Neural cell (in vitro differentiated cells): ENCODE data around the gene FOXF2. TPM values are rescaled to one million over a fixed set of nuclear protein-coding genes. Genes with fewer than 3 reads are reported as not detected.

Experiments
- H2AFZ ChIP-seq: fragments of 200-600, 300-800 bp; sonication (generic), shearing (Covaris generic); 2 replicates; pipeline ENCODE4 v1.6.0; 2014; ENCODE audit warnings: low read depth, mild to moderate bottlenecking, antibody characterized with exemption, low read length, moderate library complexity
- H3F3A ChIP-seq: fragments of 200-600 bp; shearing (Covaris generic); 2 replicates; pipeline ENCODE4 v1.6.1; 2016; ENCODE audit warnings: mild to moderate bottlenecking, moderate library complexity, mixed read lengths, antibody characterized with exemption, low read length; ENCODE audit not compliant: insufficient read depth, poor library complexity, severe bottlenecking
- H3K27ac ChIP-seq: fragments of 200-600, 300-800 bp; sonication (generic), shearing (Covaris generic); 2 replicates; pipeline ENCODE4 v1.5.1; 2014; ENCODE audit warnings: mild to moderate bottlenecking, low read length, moderate library complexity
- H3K27me3 ChIP-seq: fragments of 300-800, 200-600 bp; sonication (generic), shearing (Covaris generic); 2 replicates; pipeline ENCODE4 v1.6.0; 2014; ENCODE audit warnings: mild to moderate bottlenecking, low read depth, low read length, moderate library complexity; ENCODE audit not compliant: insufficient read depth
- H3K36me3 ChIP-seq: fragments of 300-800, 200-600 bp; sonication (generic), shearing (Covaris generic); 2 replicates; pipeline ENCODE4 v1.5.1; 2014; ENCODE audit warnings: mild to moderate bottlenecking, antibody characterized with exemption, low read length, moderate library complexity; ENCODE audit not compliant: insufficient read depth
- H3K4me2 ChIP-seq: fragments of 300-800, 200-600 bp; sonication (generic), shearing (Covaris generic); 2 replicates; pipeline ENCODE4 v1.6.0; 2014; ENCODE audit warnings: mild to moderate bottlenecking, low read length
- H3K4me3 ChIP-seq: fragments of 300-800, 200-600 bp; sonication (generic), shearing (Covaris generic); 2 replicates; pipeline ENCODE4 v1.5.1; 2014; ENCODE audit warnings: mild to moderate bottlenecking, low read length, moderate library complexity
- H3K79me2 ChIP-seq: fragments of 200-600 bp; shearing (Covaris generic); replicated peaks from 2 replicates; pipeline ENCODE4 v1.6.0; 2014; ENCODE audit warnings: mild to moderate bottlenecking, low read length, moderate library complexity; ENCODE audit not compliant: insufficient read depth
- H3K9ac ChIP-seq: fragments of 300-800, 200-600 bp; sonication (generic), shearing (Covaris generic); 2 replicates; pipeline ENCODE4 v1.6.1; 2016; ENCODE audit warnings: mild to moderate bottlenecking, low read length, mixed read lengths
- H3K9me2 ChIP-seq: fragments of 200-600 bp; shearing (Covaris generic); 2 replicates; pipeline ENCODE4 v1.6.1; 2016; ENCODE audit warnings: mild to moderate bottlenecking, low read length, mixed read lengths; ENCODE audit not compliant: insufficient read depth
- H3K9me3 ChIP-seq: fragments of 200-600, 300-800 bp; sonication (generic), shearing (Covaris generic); 2 replicates; pipeline ENCODE4 v1.6.1; 2016; ENCODE audit warnings: mild to moderate bottlenecking, mixed run types, low read length, moderate library complexity, mixed read lengths
- H4K20me1 ChIP-seq: fragments of 200-600 bp; shearing (Covaris generic); 2 replicates; pipeline ENCODE4 v1.6.1; 2016; ENCODE audit warnings: mild to moderate bottlenecking, mixed run types; ENCODE audit not compliant: insufficient read depth
- EP300 ChIP-seq: fragments of 450-650 bp; conservative IDR thresholded peaks from 2 replicates; pipeline ENCODE4 v1.6.1; 2014; ENCODE audit warnings: antibody characterized with exemption, mild to moderate bottlenecking, moderate library complexity; ENCODE audit not compliant: poor library complexity, severe bottlenecking
- EZH2 ChIP-seq: fragments of 200-600, 300-800 bp; shearing (Covaris generic), sonication (generic); IDR thresholded peaks from 2 replicates; pipeline ENCODE4 v1.6.1; 2014; ENCODE audit warnings: antibody characterized with exemption, low read length, borderline replicate concordance, mild to moderate bottlenecking; ENCODE audit not compliant: insufficient read depth, poor library complexity, severe bottlenecking
- MXI1 ChIP-seq: fragments of 450-650 bp; conservative IDR thresholded peaks from 2 replicates; pipeline ENCODE4 v1.6.1; 2014; ENCODE audit warnings: antibody characterized with exemption, mild to moderate bottlenecking; ENCODE audit not compliant: poor library complexity, severe bottlenecking
- POLR2AphosphoS5 ChIP-seq: IDR thresholded peaks from 2 replicates; pipeline ENCODE4 v1.6.1; 2012
- RAD21 ChIP-seq: fragments of 450-650 bp; conservative IDR thresholded peaks from 2 replicates; pipeline ENCODE4 v1.6.1; 2014; ENCODE audit warnings: antibody characterized with exemption, mild to moderate bottlenecking, moderate library complexity
- SMC3 ChIP-seq: fragments of 450-650 bp; conservative IDR thresholded peaks from 2 replicates; pipeline ENCODE4 v1.6.1; 2014; ENCODE audit warnings: antibody characterized with exemption, mild to moderate bottlenecking, moderate library complexity; ENCODE audit not compliant: poor library complexity
- TAF1 ChIP-seq: IDR thresholded peaks from 2 replicates; pipeline ENCODE4 v1.6.1; 2012; ENCODE audit warnings: low read depth
- polyA plus RNA-seq: library from polyadenylated mRNA; depleted of rRNA; stranded (reverse); fragments of >200 nt; gene quantifications from 2 replicates; pipeline ENCODE4 v1.2.3, GENCODE V29; 2014
- TF ChIP-seq, protein P1 (sequence below): IDR thresholded peaks from 2 replicates; pipeline ENCODE4 v1.6.1; 2012; ENCODE audit warnings: borderline replicate concordance
- TF ChIP-seq, protein P2 (sequence below): fragments of 450-650 bp; IDR thresholded peaks from 2 replicates; pipeline ENCODE4 v1.5.1; 2014; ENCODE audit warnings: antibody characterized with exemption, mild to moderate bottlenecking, moderate library complexity; ENCODE audit not compliant: poor library complexity, severe bottlenecking

FOXF2 gene
- polyA plus RNA-seq, 1 donor from 2014 or later, result not detected

- no peaks in the 10 kb centered on the region for H3K79me2 ChIP-seq
- no peak overlapping the region for H3K9ac ChIP-seq
- H3K9me2 ChIP-seq, result no peaks in the 10 kb centered on the region
- no peak overlapping the region for H3K4me2 ChIP-seq
- TF ChIP-seq POLR2AphosphoS5 (no peak), RAD21 (no peak)
- TF ChIP-seq, protein P1, sequence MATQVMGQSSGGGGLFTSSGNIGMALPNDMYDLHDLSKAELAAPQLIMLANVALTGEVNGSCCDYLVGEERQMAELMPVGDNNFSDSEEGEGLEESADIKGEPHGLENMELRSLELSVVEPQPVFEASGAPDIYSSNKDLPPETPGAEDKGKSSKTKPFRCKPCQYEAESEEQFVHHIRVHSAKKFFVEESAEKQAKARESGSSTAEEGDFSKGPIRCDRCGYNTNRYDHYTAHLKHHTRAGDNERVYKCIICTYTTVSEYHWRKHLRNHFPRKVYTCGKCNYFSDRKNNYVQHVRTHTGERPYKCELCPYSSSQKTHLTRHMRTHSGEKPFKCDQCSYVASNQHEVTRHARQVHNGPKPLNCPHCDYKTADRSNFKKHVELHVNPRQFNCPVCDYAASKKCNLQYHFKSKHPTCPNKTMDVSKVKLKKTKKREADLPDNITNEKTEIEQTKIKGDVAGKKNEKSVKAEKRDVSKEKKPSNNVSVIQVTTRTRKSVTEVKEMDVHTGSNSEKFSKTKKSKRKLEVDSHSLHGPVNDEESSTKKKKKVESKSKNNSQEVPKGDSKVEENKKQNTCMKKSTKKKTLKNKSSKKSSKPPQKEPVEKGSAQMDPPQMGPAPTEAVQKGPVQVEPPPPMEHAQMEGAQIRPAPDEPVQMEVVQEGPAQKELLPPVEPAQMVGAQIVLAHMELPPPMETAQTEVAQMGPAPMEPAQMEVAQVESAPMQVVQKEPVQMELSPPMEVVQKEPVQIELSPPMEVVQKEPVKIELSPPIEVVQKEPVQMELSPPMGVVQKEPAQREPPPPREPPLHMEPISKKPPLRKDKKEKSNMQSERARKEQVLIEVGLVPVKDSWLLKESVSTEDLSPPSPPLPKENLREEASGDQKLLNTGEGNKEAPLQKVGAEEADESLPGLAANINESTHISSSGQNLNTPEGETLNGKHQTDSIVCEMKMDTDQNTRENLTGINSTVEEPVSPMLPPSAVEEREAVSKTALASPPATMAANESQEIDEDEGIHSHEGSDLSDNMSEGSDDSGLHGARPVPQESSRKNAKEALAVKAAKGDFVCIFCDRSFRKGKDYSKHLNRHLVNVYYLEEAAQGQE, result no peak
- TF ChIP-seq, protein P2, sequence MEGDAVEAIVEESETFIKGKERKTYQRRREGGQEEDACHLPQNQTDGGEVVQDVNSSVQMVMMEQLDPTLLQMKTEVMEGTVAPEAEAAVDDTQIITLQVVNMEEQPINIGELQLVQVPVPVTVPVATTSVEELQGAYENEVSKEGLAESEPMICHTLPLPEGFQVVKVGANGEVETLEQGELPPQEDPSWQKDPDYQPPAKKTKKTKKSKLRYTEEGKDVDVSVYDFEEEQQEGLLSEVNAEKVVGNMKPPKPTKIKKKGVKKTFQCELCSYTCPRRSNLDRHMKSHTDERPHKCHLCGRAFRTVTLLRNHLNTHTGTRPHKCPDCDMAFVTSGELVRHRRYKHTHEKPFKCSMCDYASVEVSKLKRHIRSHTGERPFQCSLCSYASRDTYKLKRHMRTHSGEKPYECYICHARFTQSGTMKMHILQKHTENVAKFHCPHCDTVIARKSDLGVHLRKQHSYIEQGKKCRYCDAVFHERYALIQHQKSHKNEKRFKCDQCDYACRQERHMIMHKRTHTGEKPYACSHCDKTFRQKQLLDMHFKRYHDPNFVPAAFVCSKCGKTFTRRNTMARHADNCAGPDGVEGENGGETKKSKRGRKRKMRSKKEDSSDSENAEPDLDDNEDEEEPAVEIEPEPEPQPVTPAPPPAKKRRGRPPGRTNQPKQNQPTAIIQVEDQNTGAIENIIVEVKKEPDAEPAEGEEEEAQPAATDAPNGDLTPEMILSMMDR, result no peak
- no peaks in the 10 kb centered on the region for H4K20me1 ChIP-seq
- H3K27me3 ChIP-seq, result peaks cover 55% of the 10 kb centered on the region
- H3K4me3 ChIP-seq, result no peak overlapping the region
- no peak overlapping the region for H3K27ac ChIP-seq
- no peaks in the 10 kb centered on the region for H3K9me3 ChIP-seq
- no peaks in the 10 kb centered on the region for H3F3A ChIP-seq
- no peak overlapping the region for H2AFZ ChIP-seq
- H3K36me3 ChIP-seq, result no peaks in the 10 kb centered on the region
These were observed 9.9 kb downstream of the FOXF2 start for GRCh38 chr6:1399085-1399780.

GRCh38 chr6:1400126-1400850 lies 10.9 kb downstream of the FOXF2 start:
- Histone ChIP-seq H2AFZ (no peak overlapping the region), H3K4me2 (no peak overlapping the region), H3K9ac (no peak overlapping the region), H3F3A (no peaks in the 10 kb centered on the region), H3K27ac (no peak overlapping the region), H3K9me2 (no peaks in the 10 kb centered on the region), H3K79me2 (no peaks in the 10 kb centered on the region), H3K4me3 (no peak overlapping the region), H4K20me1 (no peaks in the 10 kb centered on the region), H3K36me3 (no peaks in the 10 kb centered on the region), H3K9me3 (no peaks in the 10 kb centered on the region), H3K27me3 (peaks cover 44% of the 10 kb centered on the region)
- TF ChIP-seq EP300 (no peak), MXI1 (no peak), EZH2 (no peak), POLR2AphosphoS5 (no peak), RAD21 (no peak), SMC3 (no peak), TAF1 (no peak)
- TF ChIP-seq, protein P1, result no peak
- TF ChIP-seq, protein P2, result no peak
